ENCODE data around the gene PLTP. TPM values are rescaled to one million over a fixed set of nuclear protein-coding genes. Genes with fewer than 3 reads are reported as not detected.

The PLTP gene
- total RNA-seq, 4 donors from 2014 or later, result 49.2 to 138 (median 70.4) TPM

DNA sequence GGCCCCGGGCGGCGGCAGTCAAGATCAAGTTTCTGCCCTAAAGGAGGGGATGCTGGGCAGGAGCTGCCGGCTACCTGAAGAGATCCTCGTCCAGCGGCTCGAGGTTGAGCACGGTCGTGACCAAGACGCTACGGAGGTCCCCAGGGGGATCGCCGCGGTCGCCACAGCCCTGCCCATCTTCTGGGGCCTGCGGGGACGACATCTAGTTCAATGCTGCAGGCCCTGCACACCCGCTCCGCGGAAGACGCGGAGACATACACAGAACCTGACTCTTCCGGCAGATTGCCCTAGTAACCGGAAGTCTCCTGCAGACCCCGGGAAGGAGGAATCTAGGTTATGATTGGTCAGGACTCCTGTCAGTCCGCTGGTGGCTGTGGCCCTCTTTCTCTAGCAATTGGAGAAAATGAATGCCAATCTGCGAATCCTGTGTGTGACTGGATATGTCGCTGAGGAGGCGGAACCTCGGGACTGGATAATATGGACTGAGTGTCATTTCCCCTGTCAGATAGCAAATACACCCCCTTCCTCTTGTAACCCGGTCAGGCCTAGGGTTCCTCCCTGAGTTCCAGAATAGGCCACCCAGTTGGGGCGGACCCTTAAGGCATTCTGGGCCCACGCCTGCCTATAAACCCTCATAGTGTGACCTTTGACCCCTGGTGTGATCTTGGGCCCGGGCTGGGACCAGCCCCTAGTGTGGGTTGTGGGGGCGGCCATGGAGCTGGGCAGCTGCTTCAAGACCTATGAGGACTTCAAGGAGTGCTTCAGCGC lies 54.7 kb downstream of the PLTP start, which contains the start of the genes ACOT8 and ZSWIM3:
ACOT8 (minus strand) TSS at position 279 of the 768 bp plus-strand sequence; CDS start at position 202, 77 bp downstream.
ZSWIM3 (plus strand) TSS at position 501 of the 768 bp plus-strand sequence; CDS start at position 713, 212 bp downstream.
- Histone ChIP-seq H3K4me3 (peak within 1 kb of the TSS; percentile 79), H3K4me1 (peaks cover 32% of the 10 kb centered on the region), H3K36me3 (peaks cover 8% of the 10 kb centered on the region), H3K9me3 (no peaks in the 10 kb centered on the region), H3K27ac (peak within 1 kb of the TSS; percentile 70), H3K27me3 (no peaks in the 10 kb centered on the region)
- TF ChIP-seq EP300 (IDR thresholded peaks at IDR 0.05) (no peak), POLR2A (IDR thresholded peaks at IDR 0.05) (peak in 1 of 2 donors; percentile 78), POLR2AphosphoS5 (IDR thresholded peaks at IDR 0.05) (peak in 1 of 3 donors; percentile 50)
- TF ChIP-seq, protein P1, sequence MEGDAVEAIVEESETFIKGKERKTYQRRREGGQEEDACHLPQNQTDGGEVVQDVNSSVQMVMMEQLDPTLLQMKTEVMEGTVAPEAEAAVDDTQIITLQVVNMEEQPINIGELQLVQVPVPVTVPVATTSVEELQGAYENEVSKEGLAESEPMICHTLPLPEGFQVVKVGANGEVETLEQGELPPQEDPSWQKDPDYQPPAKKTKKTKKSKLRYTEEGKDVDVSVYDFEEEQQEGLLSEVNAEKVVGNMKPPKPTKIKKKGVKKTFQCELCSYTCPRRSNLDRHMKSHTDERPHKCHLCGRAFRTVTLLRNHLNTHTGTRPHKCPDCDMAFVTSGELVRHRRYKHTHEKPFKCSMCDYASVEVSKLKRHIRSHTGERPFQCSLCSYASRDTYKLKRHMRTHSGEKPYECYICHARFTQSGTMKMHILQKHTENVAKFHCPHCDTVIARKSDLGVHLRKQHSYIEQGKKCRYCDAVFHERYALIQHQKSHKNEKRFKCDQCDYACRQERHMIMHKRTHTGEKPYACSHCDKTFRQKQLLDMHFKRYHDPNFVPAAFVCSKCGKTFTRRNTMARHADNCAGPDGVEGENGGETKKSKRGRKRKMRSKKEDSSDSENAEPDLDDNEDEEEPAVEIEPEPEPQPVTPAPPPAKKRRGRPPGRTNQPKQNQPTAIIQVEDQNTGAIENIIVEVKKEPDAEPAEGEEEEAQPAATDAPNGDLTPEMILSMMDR (IDR thresholded peaks at IDR 0.05), result no peak
- 4% methylated on average over 5 of the region's 36 CpGs for WGBS
- peak; percentile 96 to 97 for DNase-seq (ENCODE audit: low spot score in 2 of 2)

DNA sequence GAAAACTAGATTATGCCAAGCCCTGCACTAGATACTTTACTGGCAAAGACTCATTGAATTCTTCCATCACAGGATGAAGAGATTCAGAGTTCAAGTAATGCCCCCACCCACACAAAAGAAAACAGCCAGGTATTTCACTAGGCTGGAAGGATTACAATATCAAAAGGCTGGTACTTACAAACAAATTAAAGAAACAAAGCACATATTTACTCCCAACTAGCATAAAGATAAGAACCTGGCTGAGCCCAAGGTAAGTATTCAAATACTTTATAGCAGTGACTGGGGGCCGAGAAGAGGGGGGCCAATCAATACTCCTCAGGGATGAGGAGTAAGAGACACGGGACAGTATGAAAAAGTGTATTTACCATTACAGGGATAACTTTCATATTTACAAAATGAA lies 58.5 kb downstream of the PLTP start:
- Histone ChIP-seq H3K27me3 (no peaks in the 10 kb centered on the region), H3K4me1 (peaks cover 32% of the 10 kb centered on the region), H3K36me3 (peaks cover 27% of the 10 kb centered on the region), H3K9me3 (no peaks in the 10 kb centered on the region), H3K27ac (no peak overlapping the region), H3K4me3 (no peak overlapping the region)
- 95% methylated on average over 2 of the region's 2 CpGs for WGBS
- TF ChIP-seq EP300 (IDR thresholded peaks at IDR 0.05) (no peak), POLR2A (IDR thresholded peaks at IDR 0.05) (no peak), POLR2AphosphoS5 (IDR thresholded peaks at IDR 0.05) (no peak)
- TF ChIP-seq, protein P1 (IDR thresholded peaks at IDR 0.05), result no peak
- DNase-seq (ENCODE audit: low spot score in 2 of 2), result no peak

DNA sequence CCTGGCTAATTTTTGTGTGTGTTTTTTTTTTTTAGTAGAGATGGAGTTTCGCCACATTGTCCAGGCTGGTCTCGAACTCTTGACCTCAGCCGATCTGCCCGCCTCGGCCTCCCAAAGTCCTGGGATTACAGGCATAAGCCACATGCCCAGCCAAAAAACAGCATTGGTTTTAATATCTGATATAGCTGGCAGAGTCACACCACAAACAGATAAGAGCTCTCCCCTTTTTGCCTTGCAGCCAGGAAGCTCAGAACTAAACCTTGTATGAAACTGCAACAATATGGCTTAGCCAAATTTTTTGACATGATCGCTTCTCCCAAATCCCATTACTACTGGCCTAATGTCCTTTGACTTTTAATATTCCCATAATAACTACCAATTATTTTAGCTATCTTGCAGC lies 59.6 kb downstream of the PLTP start:
- DNase-seq (ENCODE audit: low spot score in 2 of 2), result no peak
- no peaks in the 10 kb centered on the region for H3K9me3 ChIP-seq
- peaks cover 21% of the 10 kb centered on the region for H3K4me1 ChIP-seq
- WGBS, result 96% methylated on average over 6 of the region's 6 CpGs
- no peak for TF ChIP-seq POLR2AphosphoS5 (IDR thresholded peaks at IDR 0.05)
- TF ChIP-seq EP300 (IDR thresholded peaks at IDR 0.05), result no peak
- TF ChIP-seq POLR2A (IDR thresholded peaks at IDR 0.05), result no peak
- TF ChIP-seq, protein P1 (IDR thresholded peaks at IDR 0.05), result no peak
- no peak overlapping the region for H3K27ac ChIP-seq
- peaks cover 38% of the 10 kb centered on the region for H3K36me3 ChIP-seq
- no peak overlapping the region for H3K4me3 ChIP-seq
- H3K27me3 ChIP-seq, result no peaks in the 10 kb centered on the region

DNA sequence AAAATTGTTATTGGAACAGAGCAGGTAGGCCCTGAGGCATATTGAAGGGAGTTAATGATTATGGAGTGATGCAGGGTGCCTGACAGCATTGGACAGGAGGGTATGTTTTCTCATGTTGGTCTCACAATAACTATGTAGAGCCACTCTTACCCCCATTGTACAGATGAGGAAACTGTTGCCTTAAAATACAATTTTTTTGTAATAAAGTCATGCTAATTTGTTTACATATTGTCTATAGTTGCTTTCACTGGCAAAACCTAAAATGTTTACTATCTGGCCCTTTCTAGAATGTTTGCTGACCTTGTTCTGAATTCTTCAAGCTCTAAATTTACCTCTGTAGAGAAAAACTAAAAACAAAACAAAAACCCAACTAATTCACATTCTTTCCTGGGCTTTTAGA lies 60.5 kb downstream of the PLTP start:
- Histone ChIP-seq H3K9me3 (no peaks in the 10 kb centered on the region), H3K4me3 (no peak overlapping the region), H3K36me3 (peaks cover 46% of the 10 kb centered on the region), H3K4me1 (peaks cover 18% of the 10 kb centered on the region), H3K27ac (no peak overlapping the region), H3K27me3 (no peaks in the 10 kb centered on the region)
- TF ChIP-seq, protein P1 (IDR thresholded peaks at IDR 0.05), result no peak
- TF ChIP-seq POLR2AphosphoS5 (IDR thresholded peaks at IDR 0.05) (no peak), POLR2A (IDR thresholded peaks at IDR 0.05) (no peak), EP300 (IDR thresholded peaks at IDR 0.05) (no peak)
- no peak for DNase-seq (ENCODE audit: low spot score in 2 of 2)

DNA sequence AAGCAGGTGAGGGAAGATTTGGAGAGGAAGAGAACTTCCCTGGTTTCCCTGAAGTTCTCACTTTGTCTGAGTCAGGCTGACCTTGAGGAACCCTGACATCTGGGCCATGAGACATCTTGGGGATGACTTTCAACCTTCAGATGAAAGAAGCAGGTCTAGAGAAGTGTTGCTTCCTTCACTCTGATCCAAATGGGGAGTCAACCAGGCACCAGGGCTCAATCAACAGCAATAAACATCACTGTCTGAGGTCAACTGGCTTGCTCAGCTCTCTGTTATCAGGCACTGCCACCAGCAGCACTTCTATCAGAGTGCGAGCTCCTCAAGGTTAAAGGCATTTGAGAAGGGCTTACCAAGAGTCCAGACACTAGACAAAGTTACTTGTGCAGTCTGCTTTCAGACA lies 61.0 kb downstream of the PLTP start:
- Histone ChIP-seq H3K9me3 (no peaks in the 10 kb centered on the region), H3K4me3 (no peak overlapping the region), H3K36me3 (peaks cover 51% of the 10 kb centered on the region), H3K27me3 (no peaks in the 10 kb centered on the region), H3K4me1 (peaks cover 13% of the 10 kb centered on the region), H3K27ac (no peak overlapping the region)
- DNase-seq (ENCODE audit: low spot score in 2 of 2), result no peak
- TF ChIP-seq, protein P1 (IDR thresholded peaks at IDR 0.05), result no peak
- 100% methylated on average over 1 of the region's 1 CpG for WGBS

Measured in suprapubic skin (tissue), 4 donors.